ENCODE results near the gene HS6ST3. TPM values are rescaled to one million over a fixed set of nuclear protein-coding genes. Genes with fewer than 3 reads are reported as not detected.

Gene HS6ST3
- total and polyA plus RNA-seq, 10 donors, result 0.03 TPM; not detected in 9

GRCh38 chr13:96667294-96668018 lies 577.5 kb downstream of the HS6ST3 start:
- Histone ChIP-seq H3K36me3 (no peaks in the 10 kb centered on the region), H3K27ac (no peak overlapping the region), H3K9me3 (peaks cover 0 to 19% (median 12%) of the 10 kb centered on the region in 8 donors), H3K4me1 (no peaks in the 10 kb centered on the region), H3K27me3 (replicated peaks in 1 of 7) (no peaks in the 10 kb centered on the region), H3K4me3 (no peak overlapping the region)
- TF ChIP-seq POLR2AphosphoS5 (IDR thresholded peaks at IDR 0.05), result no peak
- WGBS, 5 donors, result 73 to 79% (median 74%) methylated on average over 5 of the region's 5 CpGs
- no peak for DNase-seq
- intact Hi-C loops (cut with DNase I; ENCODE audit: low total_unique reads), result no loop called here

- Histone ChIP-seq H3K27ac (no peak overlapping the region), H3K36me3 (no peaks in the 10 kb centered on the region), H3K27me3 (replicated peaks in 1 of 7) (no peaks in the 10 kb centered on the region), H3K4me3 (no peak overlapping the region), H3K4me1 (no peaks in the 10 kb centered on the region), H3K9me3 (peaks cover 0 to 12% (median 0%) of the 10 kb centered on the region in 8 donors)
- no peak for TF ChIP-seq POLR2AphosphoS5 (IDR thresholded peaks at IDR 0.05)
- TF ChIP-seq POLR2A (IDR thresholded peaks at IDR 0.05), result no peak
- no peak for TF ChIP-seq CTCF (IDR thresholded peaks at IDR 0.05 in 8 of 11, conservative IDR thresholded peaks at IDR 0.05 in 3 of 11)
- intact Hi-C loops (cut with DNase I; ENCODE audit: low total_unique reads), result no loop called here
- no peak for DNase-seq
These were observed 581.2 kb downstream of the HS6ST3 start for GRCh38 chr13:96671073-96671472.

GRCh38 chr13:96672016-96672415 lies 582.1 kb downstream of the HS6ST3 start:
- no peaks in the 10 kb centered on the region for H3K36me3 ChIP-seq
- no peaks in the 10 kb centered on the region for H3K27me3 ChIP-seq (replicated peaks in 1 of 7)
- H3K27ac ChIP-seq, result no peak overlapping the region
- no peaks in the 10 kb centered on the region for H3K4me1 ChIP-seq
- TF ChIP-seq POLR2AphosphoS5 (IDR thresholded peaks at IDR 0.05) (no peak), POLR2A (IDR thresholded peaks at IDR 0.05) (no peak), CTCF (IDR thresholded peaks at IDR 0.05 in 8 of 11, conservative IDR thresholded peaks at IDR 0.05 in 3 of 11) (no peak)
- intact Hi-C loops (cut with DNase I; ENCODE audit: low total_unique reads), result no loop called here
- H3K4me3 ChIP-seq, result no peak overlapping the region
- DNase-seq, result no peak
- peaks cover 0 to 12% (median 0%) of the 10 kb centered on the region in 8 donors for H3K9me3 ChIP-seq

- no peak for DNase-seq
- H3K9me3 ChIP-seq, result peaks cover 0 to 18% (median 7%) of the 10 kb centered on the region in 8 donors
- no peak for TF ChIP-seq CTCF (IDR thresholded peaks at IDR 0.05 in 8 of 11, conservative IDR thresholded peaks at IDR 0.05 in 3 of 11)
- no peaks in the 10 kb centered on the region for H3K36me3 ChIP-seq
- H3K4me3 ChIP-seq, result no peak overlapping the region
- WGBS, 5 donors, result 53 to 64% (median 59%) methylated on average over 3 of the region's 3 CpGs
- H3K27ac ChIP-seq, result no peak overlapping the region
- no peaks in the 10 kb centered on the region for H3K4me1 ChIP-seq
- H3K27me3 ChIP-seq (replicated peaks in 1 of 7), result no peaks in the 10 kb centered on the region
- intact Hi-C loops (cut with DNase I; ENCODE audit: low total_unique reads), result no loop called here
These were observed 583.9 kb downstream of the HS6ST3 start for GRCh38 chr13:96673825-96674224.

GRCh38 chr13:96677029-96677428 lies 587.1 kb downstream of the HS6ST3 start:
- intact Hi-C loops (cut with DNase I; ENCODE audit: low total_unique reads), result no loop called here
- no peak for DNase-seq
- no peak overlapping the region for H3K4me3 ChIP-seq
- no peaks in the 10 kb centered on the region for H3K36me3 ChIP-seq
- H3K9me3 ChIP-seq, result peaks cover 0 to 18% (median 7%) of the 10 kb centered on the region in 8 donors
- no peak overlapping the region for H3K27ac ChIP-seq
- H3K27me3 ChIP-seq (replicated peaks in 1 of 7), result no peaks in the 10 kb centered on the region
- no peak for TF ChIP-seq CTCF (IDR thresholded peaks at IDR 0.05 in 8 of 11, conservative IDR thresholded peaks at IDR 0.05 in 3 of 11)
- TF ChIP-seq POLR2AphosphoS5 (IDR thresholded peaks at IDR 0.05), result no peak
- no peak for TF ChIP-seq POLR2A (IDR thresholded peaks at IDR 0.05)
- H3K4me1 ChIP-seq, result no peaks in the 10 kb centered on the region

Measured in spleen (tissue), 11 donors.